ENCODE results near the gene VWCE. TPM values are rescaled to one million over a fixed set of nuclear protein-coding genes. Genes with fewer than 3 reads are reported as not detected.
A peak's percentile ranks its signal among the peaks of the same experiment; 100 is the strongest.

The VWCE gene
- total and polyA plus RNA-seq, 9 of the 15 experiments (the other 6 are each of a cell fraction or from before 2014, with no cell fraction given) = 0.06 to 1.6 (median 0.63) TPM; not detected in 1

DNA sequence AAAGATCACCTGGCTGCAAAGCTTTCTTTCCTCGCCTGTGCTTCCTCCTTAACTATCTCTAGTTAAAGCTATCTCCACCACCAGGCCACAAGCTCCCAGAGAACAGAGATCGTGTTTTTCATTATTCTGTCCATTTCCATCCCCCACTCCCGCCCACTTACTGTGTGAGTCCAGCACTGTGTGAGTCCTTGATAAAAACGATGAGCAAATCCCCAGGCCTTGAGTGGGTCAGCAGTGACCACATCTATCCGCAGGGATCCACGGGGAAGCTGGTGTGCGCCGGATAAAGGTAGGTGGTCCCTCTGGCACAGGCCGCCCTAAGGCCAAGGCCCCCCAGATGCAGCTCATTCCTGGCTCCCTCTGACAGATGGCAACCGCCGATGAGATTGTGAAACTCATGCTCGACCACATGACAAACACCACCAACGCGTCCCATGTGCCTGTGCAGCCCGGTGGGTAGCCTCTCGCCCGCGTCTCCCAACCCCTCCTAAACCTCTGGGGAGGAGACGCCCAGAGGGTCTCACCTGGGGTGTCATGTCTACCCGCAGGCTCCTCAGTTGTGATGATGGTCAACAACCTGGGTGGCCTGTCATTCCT is 47.2 kb upstream of the VWCE start (continued):
- TF ChIP-seq NUFIP1 (IDR thresholded peaks at IDR 0.05; ENCODE audit: partially characterized antibody) = no peak
- TF ChIP-seq SETDB1 (IDR thresholded peaks at IDR 0.05; ENCODE audit: low read length) = no peak

DNA sequence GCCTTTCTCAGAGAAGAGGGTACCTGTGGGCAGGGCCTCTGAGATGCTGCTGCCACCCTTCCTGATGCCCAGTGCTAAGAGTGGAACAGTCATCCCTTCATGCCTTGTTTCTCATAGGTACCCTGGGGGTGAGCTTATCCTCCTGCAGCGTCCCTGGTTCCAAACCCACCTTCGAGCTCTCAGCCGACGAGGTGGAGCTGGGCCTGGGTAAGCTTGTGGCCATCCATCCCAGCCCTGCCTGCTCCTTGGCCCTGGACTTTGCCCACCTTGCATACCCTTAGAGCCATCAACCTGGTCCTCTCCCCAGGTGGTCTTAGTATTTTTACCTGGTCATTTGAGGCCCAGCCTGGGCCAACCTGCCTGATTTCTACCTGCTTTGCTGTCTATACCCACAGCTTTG is 46.6 kb upstream of the VWCE start:
- H3K4me3 ChIP-seq = no peak overlapping the region
- no peaks in the 10 kb centered on the region for H4K20me1 ChIP-seq (replicated peaks; ENCODE audit: control insufficient read depth, insufficient read depth, low read length)
- peaks cover 39 to 72% of the 10 kb centered on the region in 2 experiments; a peak in 4 of 5 replicates for H3K4me1 ChIP-seq (replicated peaks in 1 of 2; ENCODE audit: control insufficient read depth in 2 of 2, insufficient read depth in 2 of 2, low read length in 2 of 2)
- H3K79me2 ChIP-seq (ENCODE audit: control insufficient read depth, insufficient read depth, low read length) = no peaks in the 10 kb centered on the region
- ChIA-PET CTCF (ENCODE audit: low intra/inter-chr PET ratio) (interaction anchor here (0.7 kb wide), 1 partner anchor 510 kb away, joined by 4 read pairs; no protein-coding TSS in a partner anchor), POLR2A (interaction anchor here (0.5 to 3.1 kb wide), 14 partner anchors 9 to 218 kb away, joined by 3 to 29 read pairs (median 3); partner anchors contain the start of genes CPSF7, CYB561A3, DDB1 and SDHAF2)
- no peaks in the 10 kb centered on the region for H3K9me1 ChIP-seq (ENCODE audit: control insufficient read depth, insufficient read depth, low read length)
- H3K36me3 ChIP-seq (ENCODE audit: control insufficient read depth, insufficient read depth, low read length) = peaks cover 35% of the 10 kb centered on the region; the same call in 2 of the 3 replicates
- FAIRE-seq (no peak), DNase-seq (ENCODE audit: extremely low read depth in 1 of 4, low spot score in 3 of 4) (no peak), ATAC-seq (no peak)
- H2AFZ ChIP-seq (ENCODE audit: low read depth, low read length) = no peak overlapping the region
- WGBS (ENCODE audit: insufficient coverage, low coverage, missing lambda C conversion rate) = 90% methylated on average over 4 of the region's 4 CpGs
- H3K27ac ChIP-seq (ENCODE audit: extremely low read depth, low read depth, low read length) = peak overlapping the region; percentile 73
- H3K27me3 ChIP-seq (ENCODE audit: control insufficient read depth in 2 of 2, insufficient read depth in 2 of 2, low read length in 2 of 2) = no peaks in the 10 kb centered on the region
- intact Hi-C loops (cut with micrococcal nuclease) (no loop called here), in situ Hi-C loops (cut with MboI) (no loop called here)
- H3K9ac ChIP-seq (ENCODE audit: insufficient read depth in 1 of 2, low read depth in 2 of 2, low read length in 2 of 2) = peak overlapping the region; percentile 61 to 75
- BruUV-seq (replicated peaks) = no TSS peak
- peak overlapping the region; percentile 72 for H3K4me2 ChIP-seq (ENCODE audit: insufficient read depth, low read length)
- no peaks in the 10 kb centered on the region for H3K9me3 ChIP-seq (replicated peaks; ENCODE audit: control insufficient read depth, insufficient read depth, low read depth, low read length)
- TF ChIP-seq HBP1 (CRISPR knock-in tag; IDR thresholded peaks at IDR 0.05) (no peak), SETDB1 (IDR thresholded peaks at IDR 0.05; ENCODE audit: low read length) (no peak), ZNF507 (tag; conservative IDR thresholded peaks at IDR 0.05) (no peak), BMI1 (IDR thresholded peaks at IDR 0.05; ENCODE audit: low read length) (no peak), STAT5A (IDR thresholded peaks at IDR 0.05; ENCODE audit: borderline replicate concordance, low read length) (no peak), ZBTB43 (CRISPR knock-in tag; IDR thresholded peaks at IDR 0.05) (no peak), MIER1 (IDR thresholded peaks at IDR 0.05; ENCODE audit: low read depth) (no peak), SAP30 (IDR thresholded peaks at IDR 0.05; ENCODE audit: borderline replicate concordance, insufficient read depth, low read depth, low read length, poor library complexity, severe bottlenecking) (no peak), HDGF (IDR thresholded peaks at IDR 0.05) (no peak), POLR2H (tag; IDR thresholded peaks at IDR 0.05; ENCODE audit: low read depth) (no peak), ZNF79 (CRISPR knock-in tag; IDR thresholded peaks at IDR 0.05; ENCODE audit: low read depth) (no peak), CREB1 (IDR thresholded peaks at IDR 0.05) (no peak), CREB1 (CRISPR knock-in tag; IDR thresholded peaks at IDR 0.05) (no peak), MAFG (tag; conservative IDR thresholded peaks at IDR 0.05) (no peak), TEAD1 (CRISPR knock-in tag; IDR thresholded peaks at IDR 0.05) (no peak), ZNF184 (CRISPR knock-in tag; IDR thresholded peaks at IDR 0.05) (no peak)
- TF ChIP-seq, protein P1, sequence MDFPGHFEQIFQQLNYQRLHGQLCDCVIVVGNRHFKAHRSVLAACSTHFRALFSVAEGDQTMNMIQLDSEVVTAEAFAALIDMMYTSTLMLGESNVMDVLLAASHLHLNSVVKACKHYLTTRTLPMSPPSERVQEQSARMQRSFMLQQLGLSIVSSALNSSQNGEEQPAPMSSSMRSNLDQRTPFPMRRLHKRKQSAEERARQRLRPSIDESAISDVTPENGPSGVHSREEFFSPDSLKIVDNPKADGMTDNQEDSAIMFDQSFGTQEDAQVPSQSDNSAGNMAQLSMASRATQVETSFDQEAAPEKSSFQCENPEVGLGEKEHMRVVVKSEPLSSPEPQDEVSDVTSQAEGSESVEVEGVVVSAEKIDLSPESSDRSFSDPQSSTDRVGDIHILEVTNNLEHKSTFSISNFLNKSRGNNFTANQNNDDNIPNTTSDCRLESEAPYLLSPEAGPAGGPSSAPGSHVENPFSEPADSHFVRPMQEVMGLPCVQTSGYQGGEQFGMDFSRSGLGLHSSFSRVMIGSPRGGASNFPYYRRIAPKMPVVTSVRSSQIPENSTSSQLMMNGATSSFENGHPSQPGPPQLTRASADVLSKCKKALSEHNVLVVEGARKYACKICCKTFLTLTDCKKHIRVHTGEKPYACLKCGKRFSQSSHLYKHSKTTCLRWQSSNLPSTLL (IDR thresholded peaks at IDR 0.05) = no peak
